ENCODE results near the gene KRT36. TPM values are rescaled to one million over a fixed set of nuclear protein-coding genes. Genes with fewer than 3 reads are reported as not detected.

The KRT36 gene
- total RNA-seq: not detected in 2 replicates

DNA sequence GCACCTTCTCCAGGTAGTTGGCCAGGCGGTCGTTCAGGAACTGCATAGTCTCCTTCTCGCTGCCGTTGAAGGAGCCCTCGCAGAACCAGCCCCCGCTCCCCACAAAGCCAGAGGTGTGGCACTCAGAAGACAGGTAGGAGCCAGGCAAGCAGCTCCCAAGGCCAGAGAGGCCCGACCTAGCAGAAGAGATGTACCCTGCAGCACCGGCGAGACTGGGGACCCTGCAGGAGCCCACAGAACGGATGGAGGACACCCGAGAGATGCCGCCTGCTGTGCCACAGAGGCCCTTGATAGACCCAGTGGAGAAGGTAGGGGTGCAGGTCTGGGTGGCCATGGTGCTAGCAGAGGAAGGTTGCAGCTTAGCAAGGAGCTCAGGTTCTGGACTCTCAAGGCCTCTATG lies at the start of gene KRT36:
KRT36 (minus strand) TSS at position 380 of the 400 bp plus-strand sequence; CDS start at position 334, 46 bp downstream.
- intact Hi-C loops (cut with micrococcal nuclease): loop anchor here (10.0 kb wide), 1 partner anchor 155 kb away; no protein-coding TSS in a partner anchor

DNA sequence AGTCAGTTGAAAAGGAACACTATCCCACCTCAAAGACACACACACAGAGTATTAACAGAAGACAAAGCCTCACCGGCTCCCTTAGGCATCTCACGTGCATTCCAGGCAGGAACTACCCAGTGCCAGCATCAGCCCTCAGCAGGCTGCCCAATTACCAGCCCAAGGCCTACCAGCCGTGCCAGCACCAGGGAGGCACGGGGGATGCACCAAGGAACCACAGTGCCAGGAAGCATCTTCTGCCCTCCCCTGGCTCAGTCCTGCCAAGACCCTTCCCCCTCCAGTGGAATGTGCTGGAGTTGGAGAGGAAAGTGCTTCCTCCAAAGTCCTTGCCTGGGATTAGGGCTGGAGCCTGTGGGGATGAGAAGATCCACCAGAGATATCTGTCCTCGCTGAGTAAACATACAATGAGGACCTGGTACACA lies 49.4 kb upstream of the KRT36 start:
- intact Hi-C loops (cut with micrococcal nuclease): no loop called here

DNA sequence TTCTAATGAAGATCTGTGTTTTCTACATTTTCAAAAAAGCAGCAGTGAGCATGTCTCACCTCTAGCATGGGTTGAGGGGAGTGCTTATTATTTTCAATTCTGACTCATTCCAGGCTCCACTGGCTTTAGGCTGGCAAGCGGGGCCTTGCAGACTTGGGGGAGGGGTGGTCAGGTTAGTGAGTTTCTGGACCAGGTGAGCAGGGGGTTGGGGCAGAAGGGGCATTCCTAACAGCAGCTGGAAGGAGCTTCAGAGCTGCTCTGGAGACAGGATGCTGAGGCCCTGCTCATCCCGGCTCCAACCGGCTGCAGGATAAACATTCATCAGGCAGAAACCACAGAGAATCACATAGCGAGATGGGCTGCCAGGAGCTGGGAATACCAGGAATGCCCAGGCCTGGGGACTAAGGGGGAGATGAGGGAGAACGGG lies 48.9 kb upstream of the KRT36 start:
- intact Hi-C loops (cut with micrococcal nuclease): no loop called here

DNA sequence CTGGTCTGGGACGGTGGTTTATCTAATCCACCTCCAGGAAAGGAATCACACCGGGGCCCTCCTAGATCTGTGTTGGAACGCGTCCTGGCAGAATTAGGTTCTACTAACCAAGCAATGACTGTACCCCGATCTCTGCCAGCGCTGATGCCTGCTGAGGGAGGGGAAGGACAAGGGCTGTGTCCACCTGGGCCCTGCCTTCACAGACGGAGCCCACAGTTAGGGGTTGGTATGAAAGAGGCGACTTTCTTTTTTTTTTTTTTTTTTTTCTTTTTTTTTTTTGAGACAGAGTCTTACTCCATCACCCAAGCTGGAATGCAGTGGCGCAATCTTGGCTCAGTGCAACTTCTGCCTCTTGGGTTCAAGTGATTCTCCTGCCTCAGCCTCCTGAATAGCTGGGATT lies 48.3 kb upstream of the KRT36 start:
- intact Hi-C loops (cut with micrococcal nuclease): no loop called here

DNA sequence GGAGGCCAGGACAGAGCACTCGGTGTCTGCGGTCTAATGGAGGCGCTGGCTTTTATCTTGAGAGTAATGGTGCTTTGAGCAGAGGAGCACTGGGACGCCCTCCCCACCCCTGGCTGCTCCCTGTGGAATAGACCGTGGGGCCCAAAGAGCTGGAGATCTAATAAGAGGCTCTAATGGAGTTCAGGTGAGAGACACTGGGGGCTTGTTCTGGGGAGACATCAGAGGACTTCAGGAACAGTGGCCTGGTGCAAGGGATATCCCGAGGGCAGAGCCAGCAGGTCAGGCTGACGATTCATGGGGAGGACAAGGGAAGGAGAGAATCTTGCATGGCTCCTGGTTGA lies 47.9 kb upstream of the KRT36 start:
- intact Hi-C loops (cut with micrococcal nuclease): no loop called here

DNA sequence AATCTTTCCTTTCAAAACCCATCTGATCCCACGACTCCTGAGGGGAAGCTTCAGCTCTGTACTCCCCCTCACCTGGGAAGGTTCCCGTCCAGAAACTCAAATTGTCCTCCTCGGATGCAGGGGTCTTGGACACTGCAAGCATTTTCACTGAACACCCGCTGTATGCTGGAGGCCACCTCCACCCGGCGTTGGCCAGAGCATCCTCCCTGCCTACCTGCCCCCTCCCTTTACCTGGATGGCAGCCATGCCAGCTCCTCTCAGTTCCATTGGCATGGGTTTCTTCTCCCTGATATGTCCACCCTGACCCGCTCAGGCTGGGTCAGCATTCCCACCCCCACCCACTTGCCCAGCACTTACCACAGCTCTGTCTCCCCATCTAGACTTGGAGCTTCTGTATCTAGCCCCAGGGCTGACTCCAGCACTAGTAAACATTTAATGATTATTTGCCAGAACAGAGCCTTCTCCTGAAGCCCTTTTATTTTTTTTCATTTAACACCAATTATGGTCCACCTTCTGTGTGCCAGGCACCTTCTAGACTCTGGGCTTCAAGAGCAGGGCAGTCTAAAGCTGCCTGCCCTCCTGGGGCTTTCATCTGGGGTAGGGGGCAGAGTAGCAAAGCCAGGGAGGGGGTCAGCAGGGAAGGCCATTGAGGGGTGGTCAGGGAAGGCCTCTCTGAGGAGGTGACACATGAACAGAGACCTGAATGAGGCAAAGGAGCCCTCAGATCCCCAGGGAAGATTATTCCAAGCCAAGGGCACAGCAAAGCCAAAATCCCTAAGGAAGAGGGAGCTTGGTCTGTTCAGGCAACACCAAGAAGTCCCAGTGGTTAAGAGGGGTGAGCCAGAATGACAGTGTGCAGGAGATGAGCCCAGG lies 47.3 kb upstream of the KRT36 start:
- intact Hi-C loops (cut with micrococcal nuclease): no loop called here

DNA sequence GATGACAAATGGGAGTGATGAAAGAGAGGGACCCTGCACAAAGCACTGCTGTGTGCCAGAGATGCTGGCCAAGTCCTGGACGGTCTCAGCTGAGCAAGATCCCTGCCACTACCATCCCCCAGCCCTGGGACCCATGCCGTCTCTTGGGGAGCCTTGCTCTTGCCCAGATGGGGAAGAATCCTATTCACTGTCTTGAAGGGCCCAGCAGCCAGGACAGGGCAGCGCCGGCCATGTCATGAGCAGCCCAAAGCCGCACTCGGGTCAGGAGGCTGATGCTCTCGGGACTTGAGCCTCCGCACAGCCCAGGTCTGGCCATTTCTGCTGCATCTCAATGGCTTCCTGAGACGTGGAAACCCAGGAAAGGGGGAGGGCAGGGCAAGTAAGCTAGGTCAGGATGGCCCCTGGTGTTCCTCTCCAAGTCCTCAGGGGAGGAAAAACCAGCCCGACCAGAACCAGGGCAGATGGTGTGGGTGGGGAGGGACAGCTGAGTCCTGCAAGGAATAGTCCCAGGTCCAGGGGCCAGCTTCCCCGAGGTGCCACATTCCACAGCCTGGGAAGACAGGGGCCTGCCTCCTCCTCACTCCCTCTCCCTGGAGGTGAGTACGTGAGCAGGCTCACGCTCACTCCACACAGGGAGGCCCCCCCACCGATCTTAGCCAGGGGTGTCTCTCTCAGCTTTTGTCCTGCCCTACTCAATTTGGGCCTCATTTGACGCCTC lies 46.2 kb upstream of the KRT36 start:
- intact Hi-C loops (cut with micrococcal nuclease): no loop called here

DNA sequence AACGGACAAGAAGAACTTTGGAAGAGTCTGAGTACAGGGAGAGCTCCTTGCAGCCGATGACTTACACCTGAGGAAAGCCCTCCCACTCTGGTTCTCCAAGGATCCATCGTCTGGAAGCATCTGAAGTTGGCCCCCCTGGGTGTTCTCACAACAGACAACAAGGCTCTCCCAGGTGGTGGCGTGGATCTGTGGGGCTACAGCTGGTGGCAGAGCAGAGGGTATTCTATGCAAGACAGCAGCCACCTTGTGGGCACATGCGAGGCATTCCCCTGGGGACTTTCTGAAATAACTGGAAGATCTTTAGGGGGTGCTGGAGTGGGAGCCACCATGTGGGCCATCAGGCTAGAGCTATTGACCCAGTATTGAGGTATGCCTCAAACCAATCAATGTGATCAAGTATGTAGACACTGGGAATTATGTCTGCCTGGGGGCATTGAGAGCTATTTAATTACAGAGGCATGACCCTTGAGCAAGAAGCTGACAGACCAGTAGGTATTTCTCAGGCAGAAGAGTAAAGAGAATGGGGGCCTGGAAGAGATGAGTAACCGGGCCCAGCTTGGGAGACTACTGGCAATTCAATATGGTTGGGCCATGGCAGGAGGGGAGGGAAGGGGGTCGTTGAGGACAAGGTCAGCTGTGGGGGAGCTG lies 45.3 kb upstream of the KRT36 start:
- intact Hi-C loops (cut with micrococcal nuclease): no loop called here

DNA sequence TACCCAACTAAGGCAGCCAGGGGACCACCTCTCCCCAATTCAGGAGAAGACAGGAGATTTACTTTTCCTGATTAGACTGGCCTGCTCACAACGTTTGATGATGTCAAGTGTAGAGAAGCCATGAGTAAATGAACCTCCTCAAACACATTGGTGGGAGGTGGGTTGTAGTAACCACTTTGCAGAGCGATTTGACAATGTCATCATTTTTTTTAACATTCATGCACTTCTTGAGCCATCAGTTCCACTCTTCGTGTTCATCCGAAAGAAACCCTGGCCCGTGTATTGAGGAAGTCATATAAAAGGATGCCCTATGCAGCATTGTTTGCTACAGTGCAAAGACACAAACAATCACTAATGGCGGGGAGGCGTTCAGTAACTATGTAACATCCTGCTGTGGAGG lies 43.9 kb upstream of the KRT36 start:
- intact Hi-C loops (cut with micrococcal nuclease): no loop called here

DNA sequence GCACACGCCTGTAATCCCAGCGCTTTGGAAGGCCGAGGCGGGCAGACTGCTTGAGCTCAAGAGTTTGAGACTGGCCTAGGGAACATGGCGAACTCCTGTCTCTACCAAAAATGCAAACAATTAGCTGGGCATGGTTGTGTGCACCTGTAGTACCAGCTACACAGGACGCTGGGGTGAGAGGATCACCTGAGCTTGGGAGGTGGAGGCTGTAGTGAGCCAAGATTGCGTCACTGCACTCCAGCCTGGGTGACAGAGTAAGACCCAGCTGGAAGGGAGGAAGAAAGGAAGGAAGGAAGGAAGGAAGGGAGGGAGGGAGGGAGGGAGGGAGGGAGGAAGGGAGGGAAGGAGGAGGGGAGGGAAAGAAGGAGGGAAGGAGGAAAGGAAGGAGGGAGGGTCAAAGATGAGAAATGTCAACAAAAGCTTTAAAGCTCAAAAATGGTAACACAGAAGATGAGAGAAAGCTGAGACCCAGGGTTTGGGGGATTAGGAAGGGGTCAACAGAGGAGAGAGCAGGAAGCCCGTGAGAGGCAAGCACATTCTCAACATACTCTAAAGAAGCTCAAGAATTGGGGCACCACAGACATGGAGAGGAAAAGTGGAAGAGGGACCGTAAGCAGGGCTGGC lies 43.3 kb upstream of the KRT36 start:
- intact Hi-C loops (cut with micrococcal nuclease): no loop called here

DNA sequence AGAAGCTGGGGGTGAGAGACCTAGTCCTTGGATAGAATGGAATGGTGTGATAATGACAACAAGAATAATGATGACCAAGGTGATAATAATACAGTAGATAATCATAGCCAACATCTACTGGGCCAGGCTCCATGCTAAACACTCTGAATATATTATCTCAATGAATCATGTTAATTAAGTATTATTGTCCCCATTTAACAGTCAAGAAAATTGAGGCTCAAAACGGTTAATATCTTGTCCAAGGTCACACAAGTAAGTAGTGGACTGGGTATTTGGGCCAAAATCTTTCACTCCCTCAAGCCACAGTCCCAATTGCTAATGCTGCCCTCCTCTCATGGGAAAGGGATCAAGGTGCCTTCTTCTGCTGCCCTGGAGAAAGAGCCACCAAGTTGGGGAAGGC lies 42.3 kb upstream of the KRT36 start:
- intact Hi-C loops (cut with micrococcal nuclease): no loop called here

DNA sequence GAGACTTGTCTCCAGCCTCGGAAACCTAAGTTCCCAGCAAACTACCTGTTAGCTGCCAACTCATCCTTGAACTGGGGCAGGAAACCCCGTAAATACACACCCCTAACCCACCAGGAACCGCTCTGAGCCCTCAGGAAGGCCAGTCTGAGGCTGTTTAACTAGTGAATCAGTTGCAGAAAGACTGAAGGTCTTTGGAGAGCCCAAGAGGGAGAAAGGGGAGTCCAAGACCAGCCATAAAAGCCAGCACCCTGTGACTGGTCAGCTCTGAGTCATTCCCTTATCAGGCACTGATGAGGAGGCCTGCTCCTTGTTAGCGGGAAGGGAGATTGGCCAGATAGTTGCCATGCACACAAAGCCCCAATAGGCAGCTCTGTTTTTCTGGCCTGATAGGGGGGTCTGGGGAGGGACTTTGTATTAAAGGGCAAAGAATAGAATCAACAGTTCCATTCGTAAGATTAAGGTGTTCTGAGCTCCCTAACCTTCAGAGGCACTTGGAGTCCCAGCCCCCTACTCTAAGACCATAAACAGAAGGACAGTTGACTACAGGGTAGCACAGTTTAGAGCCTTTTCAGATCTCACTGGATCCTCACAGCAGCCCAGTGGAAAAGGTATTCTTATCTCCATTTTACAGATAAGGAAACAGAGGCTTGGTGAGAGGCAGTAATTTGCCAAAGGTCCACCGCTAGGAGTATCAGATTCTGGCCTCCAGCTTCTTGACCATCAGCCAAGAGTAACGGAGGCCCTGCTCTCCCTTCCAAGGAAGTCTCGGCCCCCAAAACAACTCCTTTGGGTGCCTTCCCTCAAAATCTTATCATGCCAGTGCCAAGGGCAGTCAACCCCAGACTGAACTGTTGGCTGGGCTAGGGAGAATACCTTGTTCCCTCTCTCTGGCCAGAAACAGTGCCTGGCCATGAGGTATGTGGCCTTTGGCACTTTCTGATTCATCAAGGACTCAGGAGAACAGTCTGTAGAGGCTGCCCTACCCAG lies 40.6 kb upstream of the KRT36 start:
- intact Hi-C loops (cut with micrococcal nuclease): no loop called here

DNA sequence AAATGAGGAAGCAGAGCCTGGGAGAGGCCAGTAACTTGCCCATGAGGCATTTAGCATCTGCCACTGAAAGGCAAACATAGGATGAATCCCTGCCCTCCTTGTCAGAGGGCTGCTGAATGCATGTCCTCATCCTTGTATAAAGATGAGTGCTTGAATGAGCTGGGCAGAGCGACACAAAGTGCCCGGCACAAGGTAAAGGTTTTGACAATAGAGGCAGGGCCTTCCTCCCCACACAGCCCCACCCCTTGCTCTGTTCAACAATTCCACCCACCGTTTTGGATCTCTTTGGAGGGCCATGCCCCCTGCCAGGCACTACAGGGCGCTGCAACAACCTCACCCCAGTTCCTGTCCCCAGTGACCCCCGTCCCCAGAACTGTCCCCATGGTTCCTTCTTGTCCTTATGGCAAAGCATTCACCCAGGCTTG lies 39.8 kb upstream of the KRT36 start:
- intact Hi-C loops (cut with micrococcal nuclease): no loop called here

DNA sequence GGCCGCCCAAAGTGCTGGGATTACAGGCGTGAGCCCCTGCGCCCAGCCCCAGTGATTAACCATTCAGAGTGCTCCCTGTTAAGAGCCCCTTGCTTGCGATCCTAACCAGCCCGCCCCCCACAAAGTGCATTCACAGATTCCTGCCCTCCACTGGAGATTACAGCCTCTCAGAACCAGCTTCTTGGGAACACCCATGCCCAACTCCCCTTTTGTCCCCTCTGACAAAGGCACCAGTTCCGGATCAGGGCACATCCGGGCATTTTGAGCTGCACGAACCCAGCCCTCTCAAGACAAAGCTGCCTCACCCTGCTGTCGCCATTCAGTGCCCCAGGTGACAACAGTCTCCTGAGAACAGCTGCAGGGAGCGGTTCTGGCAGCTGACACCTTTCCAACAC lies 39.2 kb upstream of the KRT36 start:
- intact Hi-C loops (cut with micrococcal nuclease): no loop called here

DNA sequence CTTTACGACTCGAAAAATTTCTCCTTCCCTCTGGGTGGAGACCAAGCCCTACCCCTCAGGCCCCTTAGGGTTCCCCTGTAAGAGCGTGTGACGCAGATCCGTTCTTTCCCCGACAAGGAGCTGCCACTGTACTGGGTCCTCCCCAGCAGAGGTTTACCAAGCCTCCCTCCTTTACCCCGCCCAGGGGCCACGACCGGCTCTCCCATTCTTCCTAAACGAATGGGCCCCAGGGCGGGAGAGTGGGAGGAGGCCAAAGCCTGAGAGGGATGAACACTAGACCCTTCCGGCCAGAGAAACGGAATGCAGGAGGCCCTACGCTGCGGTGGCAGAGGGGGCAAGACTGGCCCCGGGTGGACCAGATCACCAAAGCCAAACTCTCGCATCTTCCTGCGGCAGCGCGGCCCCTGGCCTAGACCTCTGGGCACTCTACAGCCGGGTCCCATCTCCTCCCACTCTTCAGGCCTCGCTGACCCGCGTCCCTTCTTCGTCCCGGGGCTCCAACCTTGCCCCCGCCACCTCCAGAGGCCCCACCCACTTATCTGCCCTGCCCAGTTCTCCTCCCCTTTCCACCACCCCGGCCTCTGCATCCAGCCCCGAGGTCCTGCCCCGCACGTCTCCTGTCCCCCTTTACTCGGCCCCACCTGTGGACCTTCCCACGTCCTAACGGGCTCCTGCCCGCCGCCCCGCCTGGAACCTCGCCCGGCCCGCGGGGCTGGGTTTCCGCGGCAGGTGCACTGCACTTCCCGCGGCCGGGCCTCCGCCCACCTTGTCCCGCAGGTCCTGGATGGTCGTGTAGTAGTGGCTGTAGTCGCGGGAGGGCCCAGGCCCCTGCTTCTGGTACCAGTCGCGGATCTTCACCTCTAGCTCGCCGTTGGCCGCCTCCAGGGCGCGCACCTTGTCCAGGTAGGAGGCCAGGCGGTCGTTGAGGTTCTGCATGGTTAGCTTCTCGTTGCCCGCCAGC lies 37.6 kb upstream of the KRT36 start:
- intact Hi-C loops (cut with micrococcal nuclease): no loop called here

DNA sequence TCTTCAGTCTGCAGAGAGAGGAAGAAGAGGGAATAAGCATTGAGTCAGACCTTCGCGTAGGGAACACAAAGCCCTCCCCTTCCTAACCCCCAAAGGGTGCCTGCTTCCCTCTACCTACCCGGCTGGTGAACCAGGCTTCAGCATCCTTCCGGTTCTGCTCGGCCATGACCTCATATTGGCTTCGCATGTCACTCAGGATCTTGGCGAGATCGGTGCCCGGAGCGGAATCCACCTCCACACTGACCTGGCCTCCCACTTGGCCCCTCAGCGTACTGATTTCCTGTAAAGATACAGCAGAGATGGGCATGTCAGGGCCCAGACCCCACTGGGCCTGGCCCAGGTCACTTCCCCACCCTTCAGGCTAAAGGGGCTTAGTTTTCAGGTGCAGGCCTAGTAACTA lies 34.6 kb upstream of the KRT36 start:
- intact Hi-C loops (cut with micrococcal nuclease): no loop called here

DNA sequence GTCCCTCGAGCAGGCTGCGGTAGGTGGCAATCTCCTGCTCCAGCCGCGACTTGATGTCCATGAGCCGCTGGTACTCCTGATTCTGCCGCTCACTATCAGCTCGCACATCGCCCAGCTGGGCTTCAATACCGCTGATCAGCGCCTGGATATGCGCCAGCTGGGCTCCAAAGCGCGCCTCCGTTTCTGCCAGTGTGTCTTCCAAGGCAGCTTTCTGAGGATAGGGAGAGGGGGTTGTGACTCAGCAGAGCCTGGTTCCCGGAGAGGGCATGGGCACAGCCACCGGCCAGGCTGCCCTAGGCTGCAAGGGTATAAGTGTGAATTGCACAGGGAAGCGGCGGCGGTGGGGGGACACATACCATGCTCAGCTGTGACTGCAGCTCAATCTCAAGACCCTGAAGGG lies 34.1 kb upstream of the KRT36 start:
- intact Hi-C loops (cut with micrococcal nuclease): no loop called here

DNA sequence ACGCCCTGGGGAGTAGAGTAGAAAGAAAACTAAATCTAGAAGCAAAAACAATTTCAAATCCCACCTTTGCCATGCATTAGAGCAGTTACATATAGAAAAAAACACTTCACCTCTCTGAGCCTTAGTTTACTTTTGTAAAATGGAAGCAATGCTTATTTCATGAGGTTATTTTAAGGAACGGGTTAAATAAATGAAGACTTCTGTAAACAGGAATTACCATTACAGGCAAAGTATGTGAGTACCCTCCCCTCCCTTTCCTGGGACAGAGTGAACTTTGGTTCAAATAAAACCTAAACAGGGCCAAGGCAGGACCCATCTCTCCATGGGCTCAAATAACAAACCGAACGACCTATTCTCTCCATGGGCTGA lies 33.5 kb upstream of the KRT36 start:
- intact Hi-C loops (cut with micrococcal nuclease): no loop called here

Data from T-helper 2 cell treated with Interferon-gamma antibody and Interleukin-4, amounts not matched to agents 100 ng/mL and 5 ng/mL, for 36 hours (primary cell).